MM.1S (cell line): ENCODE data around the gene CACNG8.

Experiments
- DNase-seq: peaks from one replicate; pipeline ENCODE4 v3.0.0-alpha.2; 2015
- H2AFZ ChIP-seq: fragments of 300-600 bp; sonication (generic); 2 replicates; pipeline ENCODE4 v1.6.0; 2016; ENCODE audit warnings: antibody characterized with exemption, low read length
- H3F3A ChIP-seq: fragments of 300-600 bp; sonication (generic); 2 replicates; pipeline ENCODE4 v1.6.1; 2016; ENCODE audit warnings: mild to moderate bottlenecking, antibody characterized with exemption, low read length, moderate library complexity, mixed read lengths; ENCODE audit not compliant: insufficient read depth
- H3K27ac ChIP-seq: fragments of 300-600 bp; sonication (generic); 2 replicates; pipeline ENCODE4 v1.5.1; 2016; ENCODE audit warnings: mild to moderate bottlenecking, low read length
- H3K27me3 ChIP-seq: fragments of 300-600 bp; sonication (generic); replicated peaks from 2 replicates; pipeline ENCODE4 v1.6.0; 2016; ENCODE audit warnings: low read length; ENCODE audit not compliant: insufficient read depth
- H3K36me3 ChIP-seq: fragments of 300-600 bp; sonication (generic); replicated peaks from 2 replicates; pipeline ENCODE4 v1.6.1; 2016; ENCODE audit warnings: mild to moderate bottlenecking, low read length, mixed read lengths; ENCODE audit not compliant: insufficient read depth
- H3K4me1 ChIP-seq: fragments of 300-600 bp; sonication (generic); 2 replicates; pipeline ENCODE4 v1.6.1; 2016; ENCODE audit warnings: low read length, mixed read lengths
- H3K4me2 ChIP-seq: fragments of 300-600 bp; sonication (generic); 2 replicates; pipeline ENCODE4 v1.6.0; 2016; ENCODE audit warnings: low read depth, low read length
- H3K4me3 ChIP-seq: fragments of 300-600 bp; sonication (generic); 2 replicates; pipeline ENCODE4 v1.5.1; 2016; ENCODE audit warnings: low read length, mixed read lengths
- H3K79me2 ChIP-seq: fragments of 300-600 bp; sonication (generic); 2 replicates; pipeline ENCODE4 v1.6.1; 2016; ENCODE audit warnings: mixed run types, low read length, mixed read lengths
- H3K9ac ChIP-seq: fragments of 300-600 bp; sonication (generic); 2 replicates; pipeline ENCODE4 v1.6.1; 2016; ENCODE audit warnings: low read length, mixed read lengths
- H3K9me2 ChIP-seq: fragments of 300-600 bp; sonication (generic); replicated peaks from 2 replicates; pipeline ENCODE4 v1.6.1; 2016; ENCODE audit warnings: mild to moderate bottlenecking, low read length, mixed read lengths; ENCODE audit not compliant: insufficient read depth
- H3K9me3 ChIP-seq: fragments of 300-600 bp; sonication (generic); replicated peaks from 2 replicates; pipeline ENCODE4 v1.6.1; 2016; ENCODE audit warnings: mild to moderate bottlenecking, low read length, mixed read lengths; ENCODE audit not compliant: insufficient read depth
- H4K20me1 ChIP-seq: fragments of 300-600 bp; sonication (generic); 2 replicates; pipeline ENCODE4 v1.6.1; 2016; ENCODE audit warnings: mild to moderate bottlenecking, low read length, moderate library complexity, mixed read lengths; ENCODE audit not compliant: insufficient read depth
- CTCF ChIP-seq: fragments of 300-600 bp; sonication (generic); IDR thresholded peaks from 2 replicates; pipeline ENCODE4 v1.5.1; 2016; ENCODE audit warnings: antibody characterized with exemption, low read length, mixed read lengths
- EZH2 ChIP-seq: fragments of 300-600 bp; sonication (generic); optimal IDR thresholded peaks from 2 replicates; pipeline ENCODE3; 2017; ENCODE audit warnings: low read depth, mild to moderate bottlenecking, antibody characterized with exemption, low read length, mixed read lengths
- EZH2phosphoT487 ChIP-seq: fragments of 300-600 bp; sonication (generic); IDR thresholded peaks from 2 replicates; pipeline ENCODE4 v1.6.1; 2018; ENCODE audit warnings: antibody characterized with exemption, low read length

Gene CACNG8

DNA sequence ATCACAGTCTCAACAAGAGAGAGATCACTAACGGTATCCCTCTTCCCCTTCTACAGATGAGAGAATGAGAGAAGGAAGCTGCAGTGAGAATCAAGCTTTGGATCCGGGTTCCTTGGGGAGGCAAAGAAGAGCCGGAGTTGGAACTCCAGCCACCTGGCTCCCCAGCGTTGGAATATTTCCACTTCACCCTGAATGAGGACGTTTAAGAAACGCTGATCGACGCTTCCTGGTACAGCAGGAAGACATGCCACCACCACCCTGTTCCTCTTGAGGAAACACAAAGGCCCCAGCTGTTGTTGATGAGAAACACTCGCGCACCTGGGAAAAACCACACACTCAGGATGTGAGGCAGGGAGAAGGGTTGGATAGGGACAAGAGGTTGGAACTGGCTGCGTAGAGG lies 11.3 kb upstream of the CACNG8 start:
- Histone ChIP-seq H3K4me3 (no peak overlapping the region), H3K79me2 (no peaks in the 10 kb centered on the region), H3K4me1 (no peaks in the 10 kb centered on the region), H3K27me3 (peaks cover 5% of the 10 kb centered on the region), H3K36me3 (no peaks in the 10 kb centered on the region), H4K20me1 (no peaks in the 10 kb centered on the region), H3F3A (no peaks in the 10 kb centered on the region), H3K27ac (no peak overlapping the region), H3K9me3 (no peaks in the 10 kb centered on the region), H3K9ac (no peak overlapping the region), H2AFZ (no peak overlapping the region), H3K9me2 (no peaks in the 10 kb centered on the region), H3K4me2 (no peak overlapping the region)
- DNase-seq, result no peak
- no peak for TF ChIP-seq EZH2
- TF ChIP-seq EZH2phosphoT487, result no peak
- no peak for TF ChIP-seq CTCF

- Histone ChIP-seq H3K4me1 (no peaks in the 10 kb centered on the region), H4K20me1 (no peaks in the 10 kb centered on the region), H3K9me3 (no peaks in the 10 kb centered on the region), H3K9ac (no peak overlapping the region), H3K27ac (no peak overlapping the region), H3K9me2 (no peaks in the 10 kb centered on the region), H3K4me2 (no peak overlapping the region), H3K27me3 (peaks cover 5% of the 10 kb centered on the region), H3K4me3 (no peak overlapping the region), H2AFZ (no peak overlapping the region), H3F3A (no peaks in the 10 kb centered on the region), H3K36me3 (no peaks in the 10 kb centered on the region), H3K79me2 (no peaks in the 10 kb centered on the region)
- DNase-seq, result no peak
- no peak for TF ChIP-seq EZH2
- TF ChIP-seq CTCF, result no peak
- no peak for TF ChIP-seq EZH2phosphoT487
These were observed 10.8 kb upstream of the CACNG8 start for GRCh38 chr19:53951947-53952346.

- H3K27me3 ChIP-seq, result peaks cover 13% of the 10 kb centered on the region
These were observed 9.4 kb upstream of the CACNG8 start for GRCh38 chr19:53953383-53953782.

More at GRCh38 chr19:53953383-53953782, 9.4 kb upstream of the CACNG8 start:
- Histone ChIP-seq H3K9ac (no peak overlapping the region), H3K4me3 (no peak overlapping the region), H3K4me1 (no peaks in the 10 kb centered on the region), H3K4me2 (no peak overlapping the region), H3K27ac (no peak overlapping the region), H3K79me2 (no peaks in the 10 kb centered on the region), H2AFZ (no peak overlapping the region), H3K9me2 (no peaks in the 10 kb centered on the region), H3K36me3 (no peaks in the 10 kb centered on the region), H3K9me3 (no peaks in the 10 kb centered on the region), H4K20me1 (no peaks in the 10 kb centered on the region), H3F3A (no peaks in the 10 kb centered on the region)
- TF ChIP-seq CTCF (no peak), EZH2 (no peak), EZH2phosphoT487 (no peak)
- no peak for DNase-seq
